Stimulated activated CD4-positive, alpha-beta T cell treated with anti-CD3 and anti-CD28 coated beads, TNF-alpha, amount 100 ng/mL, for 4 hours (primary cell): Measurements from ENCODE around the gene SIGLEC11.
A peak's percentile ranks its signal among the peaks of the same experiment; 100 is the strongest.
"Not testable (repeated sequence)": the region's sequence is repeated elsewhere in the genome, so short reads cannot be mapped to it uniquely, and the experiment has no call there.

Source experiments
- DNase-seq, 3 experiments: peaks; one replicate each; pipeline ENCODE4 v3.0.0-alpha.2; 2020; ENCODE audit warnings: low read depth in 3 of 3

Gene SIGLEC11

DNA sequence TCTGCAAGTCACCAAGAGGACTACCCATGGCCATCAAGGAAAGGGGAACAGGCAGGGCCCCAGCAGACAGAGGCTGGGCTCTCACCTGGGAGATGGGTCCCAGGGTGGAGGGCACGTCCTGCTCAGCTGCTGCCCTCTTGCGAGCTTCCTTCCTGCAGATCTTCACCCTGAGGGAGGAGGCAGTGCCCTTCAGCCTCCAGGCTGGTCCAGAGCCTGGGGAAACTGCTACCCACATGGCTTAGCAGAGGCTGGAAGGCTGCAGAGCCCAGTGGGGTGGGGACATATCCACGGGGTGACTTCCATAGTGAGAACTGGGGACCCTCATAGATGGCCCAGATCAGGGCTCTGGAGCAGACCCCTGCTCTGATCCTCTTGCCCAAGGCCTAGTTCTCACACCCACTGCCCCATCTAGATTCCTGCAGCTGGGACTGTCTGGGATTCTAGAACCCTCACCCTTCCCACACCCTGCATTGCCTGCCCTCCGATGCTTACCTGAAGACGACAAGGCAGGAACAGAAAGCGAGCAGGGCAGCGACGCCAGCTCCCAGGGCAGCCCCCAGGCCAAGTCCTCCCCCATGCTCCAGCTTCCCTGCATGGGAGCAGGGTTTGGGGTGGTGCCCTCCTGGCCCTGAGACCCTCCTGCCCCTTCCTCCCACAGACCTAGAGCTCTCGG, 9.0 kb downstream of the SIGLEC11 start:
- no peak for DNase-seq

DNA sequence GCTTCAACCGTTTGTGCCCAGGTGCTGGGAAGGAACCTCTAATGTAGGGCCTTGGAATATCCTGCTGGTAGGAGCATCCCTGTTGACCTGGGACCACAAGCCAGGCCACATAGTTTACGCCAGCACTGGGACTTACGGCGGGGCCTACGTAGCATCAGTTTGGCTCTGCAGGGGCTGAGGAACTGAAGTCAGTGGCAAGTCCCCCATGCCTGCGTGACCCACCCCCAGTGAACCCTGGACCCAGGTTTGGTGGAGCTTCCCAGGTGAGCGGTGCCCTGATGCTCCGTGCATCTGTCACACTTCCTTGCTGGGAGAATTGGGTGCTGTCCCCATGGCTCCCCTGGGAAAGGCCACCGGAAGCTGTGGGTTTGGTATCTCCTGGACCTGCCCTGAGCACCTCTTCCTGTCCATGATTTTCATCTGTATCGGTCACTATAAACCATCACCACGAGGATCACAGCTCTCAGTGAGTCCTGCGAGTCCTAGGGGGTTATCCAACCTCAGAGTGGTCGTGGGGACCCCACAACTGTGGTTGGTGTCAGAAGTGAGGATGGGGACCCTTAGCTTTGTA, 9.9 kb downstream of the SIGLEC11 start:
- DNase-seq, result no peak

DNA sequence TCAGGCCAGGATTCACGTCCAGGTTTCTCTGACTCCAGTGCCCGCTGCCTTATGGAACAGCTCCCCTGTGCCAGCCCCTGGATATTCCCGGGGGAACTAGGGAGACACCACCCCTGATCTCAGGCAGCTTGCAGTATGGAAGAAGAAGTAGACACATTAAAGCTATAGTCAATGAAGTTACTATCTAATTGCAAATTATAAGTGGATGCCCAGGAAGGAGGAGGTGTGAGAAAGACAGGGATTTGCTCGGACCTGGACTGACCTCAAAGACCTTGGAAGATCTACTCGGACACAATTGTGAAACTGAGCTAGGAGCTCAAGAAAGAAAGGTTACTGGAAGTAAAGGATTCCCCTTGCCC, 10.4 kb downstream of the SIGLEC11 start:
- DNase-seq, result no peak

DNA sequence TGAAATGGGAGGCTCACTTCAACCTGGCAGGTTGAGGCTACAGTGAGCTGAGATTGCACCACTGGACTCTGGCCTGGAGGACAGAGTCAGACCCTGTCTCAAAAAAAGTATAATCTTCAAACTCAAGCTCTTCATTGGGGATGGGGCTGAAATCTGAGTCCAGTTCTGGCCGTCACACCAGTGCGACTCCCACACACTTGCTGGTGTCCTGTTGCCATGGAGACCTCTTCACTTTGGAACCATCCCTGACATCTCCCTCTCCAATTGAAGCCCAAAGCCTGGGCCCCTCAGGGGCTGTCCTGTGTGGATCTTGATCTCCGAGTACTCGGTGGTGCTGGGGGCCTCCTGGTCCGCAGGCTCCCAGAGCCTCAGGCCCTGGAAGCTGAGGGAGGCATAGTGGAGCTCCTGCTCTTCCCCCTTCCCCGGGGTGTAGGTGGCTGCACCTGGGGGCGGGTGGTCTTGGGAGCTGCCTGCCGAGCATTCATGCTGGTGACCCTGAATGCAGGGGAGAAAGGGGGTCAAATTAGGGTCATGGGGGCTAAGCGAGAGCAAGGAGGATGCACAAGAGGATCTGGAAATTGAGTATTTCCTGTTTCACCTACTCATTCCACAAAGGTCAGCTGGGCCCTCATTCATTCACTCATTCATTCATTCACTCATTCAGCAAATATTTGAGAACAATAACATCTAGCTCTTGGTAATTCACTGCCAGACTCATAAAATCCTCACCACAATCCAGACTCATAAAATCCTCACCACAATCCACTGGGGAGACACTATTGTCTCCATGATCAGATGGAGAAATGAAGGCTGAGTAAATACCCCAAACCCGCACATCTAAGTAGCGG, 11.0 kb downstream of the SIGLEC11 start:
- no peak for DNase-seq

DNA sequence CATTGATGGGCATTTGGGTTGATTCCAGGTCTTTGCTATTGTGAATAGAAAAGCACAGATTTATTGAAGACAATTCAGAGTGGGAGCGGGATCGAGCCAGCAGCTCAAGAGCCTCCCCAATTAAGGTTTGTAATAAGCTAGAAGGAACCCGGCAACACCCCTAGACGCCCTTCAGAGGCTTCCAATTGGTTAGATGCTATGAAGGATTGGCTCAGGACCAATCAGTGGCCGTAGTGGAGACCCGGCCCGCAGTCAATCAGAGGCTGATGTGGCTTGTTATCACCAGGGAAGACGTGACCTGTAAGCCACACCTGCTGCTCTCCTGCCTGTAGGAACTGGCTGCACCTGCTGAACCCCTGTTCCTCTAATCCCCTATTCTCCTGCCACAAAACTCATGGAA, 14.6 kb downstream of the SIGLEC11 start:
- no peak for DNase-seq

DNA sequence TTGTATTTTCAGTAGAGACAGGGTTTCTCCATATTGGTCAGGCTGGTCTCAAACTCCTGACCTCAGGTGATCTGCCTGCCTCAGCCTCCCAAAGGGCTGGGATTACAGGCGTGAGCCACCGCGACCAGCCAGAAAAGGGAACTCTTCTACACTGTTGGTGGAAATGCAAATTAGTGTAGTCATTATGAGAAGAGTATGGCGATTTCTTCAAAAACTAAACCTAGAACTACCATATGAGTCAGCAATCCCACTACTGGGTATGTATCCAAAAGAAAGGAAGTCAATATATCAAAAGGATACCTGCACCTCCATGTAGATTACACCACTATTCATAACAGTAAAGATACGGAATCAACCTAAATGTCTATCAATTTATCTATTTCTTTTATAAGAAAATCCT, 16.4 kb downstream of the SIGLEC11 start:
- not testable (repeated sequence) for DNase-seq

DNA sequence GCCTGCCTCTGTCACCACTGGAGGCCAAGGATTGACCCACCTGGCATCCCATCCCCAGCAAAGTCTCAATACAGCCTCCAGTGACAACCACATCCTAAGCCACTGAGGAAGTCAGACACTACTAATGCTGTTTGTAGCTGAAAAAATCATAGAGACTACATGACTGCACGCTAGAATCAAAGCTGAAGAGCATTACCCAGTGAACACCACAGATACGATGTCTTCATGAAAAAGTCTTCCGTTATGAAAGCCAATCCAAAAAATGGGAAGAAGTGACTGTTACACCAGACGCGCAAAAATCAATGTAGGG, 20.5 kb downstream of the SIGLEC11 start:
- no peak for DNase-seq

DNA sequence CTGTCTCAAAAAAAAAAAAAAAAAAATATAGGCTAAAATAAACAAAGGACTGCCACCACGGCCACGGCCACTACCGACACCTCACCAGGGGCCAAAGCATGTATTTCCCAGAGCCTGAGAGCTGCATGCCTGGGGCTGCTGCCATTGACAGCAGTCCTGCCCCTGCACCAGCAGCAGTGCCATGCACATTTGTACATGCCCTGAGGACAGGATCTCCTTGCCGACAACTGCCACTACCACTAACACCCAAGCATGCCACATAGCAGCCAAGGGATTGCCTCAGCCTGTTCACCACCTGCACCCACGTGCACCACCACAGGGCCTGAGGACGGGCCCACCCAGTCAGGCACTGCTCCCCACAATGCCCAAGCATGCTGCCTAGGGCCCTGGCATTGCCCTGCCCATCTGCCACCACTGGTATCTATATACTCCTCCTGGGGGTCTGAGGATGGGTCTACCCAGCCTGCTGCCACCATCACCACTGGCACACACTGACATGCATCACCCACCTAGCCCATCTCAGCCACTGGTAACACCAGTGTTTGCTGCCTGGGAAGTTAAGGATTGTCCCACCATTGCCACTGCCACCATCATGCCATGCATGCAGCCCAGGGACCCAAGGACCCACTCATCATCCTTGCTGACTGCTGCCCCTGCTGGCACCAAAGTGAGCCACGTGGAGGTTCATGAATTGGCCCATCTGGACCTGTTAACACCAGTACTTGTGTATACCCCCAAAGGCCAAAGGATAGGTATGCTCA, 21.1 kb downstream of the SIGLEC11 start:
- DNase-seq, result no peak

DNA sequence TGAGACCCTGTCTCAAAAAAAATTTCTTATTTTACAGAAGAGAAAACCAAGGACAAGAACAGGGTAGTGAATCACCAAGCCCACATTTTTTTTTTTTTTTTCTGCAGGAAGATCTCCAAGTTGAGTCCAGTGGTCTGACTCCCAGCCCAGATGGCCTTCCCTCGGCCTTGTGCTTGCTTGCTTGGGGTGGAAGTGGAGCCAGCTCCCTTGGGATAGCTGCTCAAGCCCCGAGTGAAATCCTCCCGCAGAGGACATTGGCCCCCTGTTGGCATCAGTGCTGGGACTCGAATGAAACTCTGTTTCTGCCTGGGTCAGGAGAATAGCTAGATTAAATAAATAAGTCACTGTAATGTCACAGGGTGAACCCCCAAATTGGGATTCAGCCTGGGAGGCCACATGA, 22.3 kb downstream of the SIGLEC11 start:
- DNase-seq, result no peak

DNA sequence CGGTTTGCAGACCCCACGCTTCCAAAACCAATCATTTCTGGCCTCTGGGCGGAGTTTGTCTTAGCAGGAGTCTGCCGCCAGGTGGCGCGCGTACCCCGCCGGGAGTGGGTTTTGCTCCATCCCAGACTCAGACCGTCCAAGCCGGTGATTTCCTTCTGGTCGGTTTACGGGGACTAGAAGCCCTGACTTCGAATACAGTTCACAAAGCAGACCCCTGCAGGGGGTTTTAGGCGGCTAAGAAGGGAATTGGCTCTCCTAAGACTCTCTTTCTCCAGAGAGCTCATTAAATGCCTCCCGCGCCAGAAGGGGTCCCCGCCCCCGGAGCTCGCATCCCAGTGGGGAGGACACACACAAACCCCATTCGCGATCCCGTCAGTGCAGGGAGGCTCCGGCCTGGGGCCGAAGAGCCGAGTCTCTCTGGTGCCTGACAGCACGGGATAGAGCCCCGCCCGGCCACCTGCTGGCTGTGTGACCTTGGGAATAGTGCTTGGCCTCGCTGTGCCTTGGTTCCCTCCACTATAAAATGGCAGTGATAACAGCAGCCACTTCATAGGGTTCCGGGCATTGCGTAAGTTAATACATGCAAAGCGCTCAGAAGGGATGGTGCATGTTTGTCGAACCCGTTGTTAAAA, 23.1 kb downstream of the SIGLEC11 start:
- DNase-seq, result peak; percentile 51 to 65 (median 64)

DNA sequence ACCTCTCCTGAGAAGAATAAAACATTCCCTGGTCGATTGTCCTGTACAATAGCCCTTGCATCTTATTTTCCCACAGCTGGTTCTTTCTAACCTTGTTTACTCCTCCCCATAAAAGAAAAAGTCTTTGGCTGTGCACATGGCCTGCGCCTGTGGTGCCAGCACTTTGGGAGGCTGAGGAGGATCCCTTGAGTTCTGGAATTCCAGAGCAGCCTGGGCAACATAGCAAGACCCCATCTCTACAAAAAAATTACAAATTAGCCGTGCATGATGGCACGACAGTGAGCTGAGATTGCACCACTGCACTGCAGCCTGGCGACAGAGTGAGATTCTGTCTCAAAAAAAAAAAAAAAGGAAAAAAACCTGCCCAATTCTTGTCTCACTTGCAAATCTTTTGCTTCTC, 24.4 kb downstream of the SIGLEC11 start:
- no peak for DNase-seq

DNA sequence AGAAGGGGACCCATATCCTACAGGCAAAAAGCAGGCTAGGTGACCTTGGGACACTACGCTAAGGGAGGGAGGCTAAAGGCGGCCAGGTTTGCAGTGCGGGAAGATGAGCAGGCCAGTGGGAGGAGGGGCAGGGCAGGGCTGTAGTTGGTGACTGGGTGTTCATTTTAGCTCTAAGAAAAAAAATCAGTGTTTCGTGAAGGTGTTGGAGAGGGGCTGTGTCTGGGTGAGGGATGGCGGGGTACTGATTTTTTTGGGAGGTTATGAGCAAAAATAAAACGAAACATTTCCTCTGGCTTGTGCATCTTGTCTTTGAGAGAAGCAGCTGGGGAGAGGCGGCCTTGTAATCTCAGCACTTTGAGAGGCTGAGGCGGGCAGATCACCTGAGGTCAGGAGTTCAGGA, 27.3 kb downstream of the SIGLEC11 start:
- DNase-seq, result no peak

DNA sequence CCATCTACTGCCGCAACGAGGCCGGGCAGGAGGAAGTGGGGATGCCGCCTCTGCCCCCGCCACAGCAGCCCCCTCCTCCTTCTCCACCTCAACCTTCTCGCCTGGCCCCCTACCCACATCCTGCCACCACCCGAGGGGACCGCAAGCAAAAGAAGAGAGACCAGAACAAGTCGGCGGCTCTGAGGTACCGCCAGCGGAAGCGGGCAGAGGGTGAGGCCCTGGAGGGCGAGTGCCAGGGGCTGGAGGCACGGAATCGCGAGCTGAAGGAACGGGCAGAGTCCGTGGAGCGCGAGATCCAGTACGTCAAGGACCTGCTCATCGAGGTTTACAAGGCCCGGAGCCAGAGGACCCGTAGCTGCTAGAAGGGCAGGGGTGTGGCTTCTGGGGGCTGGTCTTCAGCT, 28.2 kb downstream of the SIGLEC11 start:
- no peak for DNase-seq

DNA sequence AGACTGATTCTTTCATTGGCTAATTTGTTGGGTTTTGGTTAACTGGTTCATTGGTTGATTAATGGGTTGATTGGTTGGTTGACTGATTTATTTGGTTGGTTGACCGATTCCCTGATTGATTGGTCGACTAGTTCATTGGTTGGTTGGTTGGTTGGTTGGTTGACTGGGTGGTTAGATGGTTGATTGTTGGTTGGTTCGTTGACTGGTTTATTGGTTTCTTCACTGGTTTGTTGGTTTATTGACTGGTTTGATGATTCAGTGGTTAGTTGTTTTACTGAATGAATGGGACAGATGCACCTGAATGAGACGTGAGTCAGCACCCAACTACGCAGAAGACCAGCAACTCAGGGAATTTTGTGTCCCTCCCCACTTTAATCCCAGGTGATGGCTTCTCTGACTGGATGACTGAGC, 28.9 kb downstream of the SIGLEC11 start:
- DNase-seq, result no peak

DNA sequence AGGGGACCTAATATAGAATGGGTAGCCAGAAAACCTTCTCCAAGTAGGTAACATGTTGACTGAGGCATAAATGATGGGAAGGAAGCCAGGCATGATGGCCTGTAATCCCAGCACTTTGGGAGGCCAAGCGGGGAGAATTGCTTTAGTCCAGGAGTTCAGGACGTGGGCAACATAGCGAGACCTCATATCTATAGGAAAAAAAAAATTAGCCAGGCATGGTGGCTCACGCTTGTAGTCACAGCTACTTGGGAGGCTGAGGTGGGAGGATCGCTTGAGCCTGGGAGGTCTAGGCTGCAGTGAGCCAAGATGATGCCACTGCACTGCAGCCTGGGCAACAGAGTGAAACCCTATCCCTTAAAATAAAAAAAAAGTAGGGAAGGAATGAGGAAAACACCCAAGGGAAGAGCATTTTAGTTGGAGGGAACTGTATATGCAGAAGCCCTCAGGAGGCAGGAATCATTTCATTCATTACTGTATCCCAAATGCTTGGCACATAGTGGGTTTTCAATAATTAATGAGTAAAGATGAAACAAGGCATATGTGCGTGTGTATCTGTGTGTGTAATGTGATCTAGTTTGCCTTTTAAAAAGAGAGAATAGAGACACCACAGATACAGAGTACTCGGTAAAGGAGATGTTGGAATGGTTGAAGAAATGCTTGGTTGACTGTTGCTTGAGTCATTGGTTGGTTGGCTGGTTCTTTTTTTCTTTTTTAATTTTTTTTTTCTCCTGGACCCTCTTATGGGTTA, 29.5 kb downstream of the SIGLEC11 start:
- DNase-seq, result no peak

DNA sequence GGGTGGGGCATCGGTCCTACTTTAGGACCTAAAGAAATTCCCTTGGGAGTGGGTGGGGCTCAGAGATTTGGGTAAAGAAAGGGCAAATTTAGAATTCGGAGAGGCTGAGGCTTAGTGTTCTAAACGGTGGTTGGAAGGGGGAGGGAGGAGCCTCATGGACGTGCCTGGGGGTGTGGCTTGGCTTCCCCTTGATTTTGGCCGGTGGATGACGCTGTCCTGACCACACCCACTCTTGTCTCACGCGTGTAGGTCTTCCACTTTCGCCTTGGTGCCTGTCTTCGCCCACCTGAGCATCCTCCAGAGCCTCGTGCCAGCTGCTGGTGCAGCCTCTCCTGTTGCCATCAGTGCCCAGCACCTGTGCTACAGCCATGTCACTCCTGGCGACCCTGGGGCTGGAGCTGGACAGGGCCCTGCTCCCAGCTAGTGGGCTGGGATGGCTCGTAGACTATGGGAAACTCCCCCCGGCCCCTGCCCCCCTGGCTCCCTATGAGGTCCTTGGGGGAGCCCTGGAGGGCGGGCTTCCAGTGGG, 30.4 kb downstream of the SIGLEC11 start:
- DNase-seq, result no peak

DNA sequence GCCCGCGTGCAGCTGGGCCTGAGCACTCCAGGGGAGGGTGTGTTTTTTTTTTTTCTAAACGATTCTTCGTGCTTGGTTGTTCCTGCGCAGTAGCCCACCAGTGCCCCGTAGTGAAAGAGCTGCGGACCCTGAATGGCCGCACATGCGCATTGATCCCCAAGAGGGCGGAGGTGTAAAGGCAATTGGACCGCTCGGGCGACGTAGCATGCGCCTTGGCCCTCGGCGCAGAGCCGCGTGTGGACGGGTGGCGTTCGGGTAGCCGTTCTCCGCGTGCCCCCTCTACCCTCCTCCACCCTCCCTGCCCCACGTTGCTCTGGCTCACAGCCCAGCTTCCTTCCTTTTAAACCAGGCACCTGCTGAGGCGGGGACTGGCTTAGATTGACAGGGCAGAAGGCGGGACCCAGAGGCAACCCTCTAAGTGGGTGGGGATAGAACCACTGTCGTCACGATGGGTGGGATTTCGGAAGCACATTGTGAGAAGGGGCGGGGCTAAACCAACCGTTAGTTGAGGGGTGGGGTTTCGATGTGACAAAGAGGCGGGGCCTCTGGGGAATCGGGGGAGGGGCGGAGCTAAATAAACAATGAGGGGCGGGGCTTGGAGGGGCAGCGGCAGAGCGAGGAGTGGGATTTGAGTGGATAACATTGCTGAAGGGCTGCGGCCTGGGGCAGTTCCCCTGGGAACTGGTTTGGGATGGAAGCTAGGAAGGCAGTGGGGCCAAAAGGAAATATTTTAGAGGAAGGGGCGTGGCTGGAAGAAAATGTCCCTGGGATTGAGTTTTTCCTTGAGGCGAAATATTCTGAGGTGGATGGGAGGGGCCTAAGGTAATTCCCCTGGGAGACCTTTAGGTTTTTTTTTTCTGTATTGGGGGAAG, 31.1 kb downstream of the SIGLEC11 start:
- DNase-seq, result peak; percentile 74 to 91 (median 87)

DNA sequence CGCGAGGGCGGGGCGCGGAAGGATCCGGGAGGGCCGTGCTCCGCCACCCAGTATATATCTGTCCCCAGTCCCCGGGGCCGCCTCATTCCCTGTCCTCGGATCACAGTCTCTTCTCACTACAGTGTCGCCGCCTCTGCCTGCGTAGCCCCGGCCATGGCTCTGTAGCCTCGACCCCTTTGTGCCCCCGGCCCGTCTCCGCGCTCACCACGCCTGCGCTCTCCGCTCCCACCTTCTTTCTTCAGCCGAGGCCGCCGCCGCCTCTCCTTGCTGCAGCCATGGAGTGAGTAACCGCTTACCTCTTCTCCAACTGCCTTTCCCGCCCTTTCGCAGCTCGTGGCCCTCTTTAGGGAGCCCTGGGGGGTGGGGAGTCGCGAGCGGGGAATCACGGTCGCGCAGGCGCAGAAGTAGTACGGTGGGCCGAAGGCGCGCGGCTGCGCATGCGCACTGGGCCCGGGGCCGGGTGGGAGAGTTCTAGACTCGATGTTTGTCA, 31.8 kb downstream of the SIGLEC11 start, which contains the start of the genes ATF5 and NUP62:
ATF5 (plus strand) TSS at position 85 of the 490 bp plus-strand sequence. CDS start 1,646 bp downstream, outside the sequence.
NUP62 (minus strand) TSS at position 384 of the 490 bp plus-strand sequence. CDS start 19,697 bp downstream, outside the sequence.
- DNase-seq, result peak; percentile 86 to 96 (median 88)

DNA sequence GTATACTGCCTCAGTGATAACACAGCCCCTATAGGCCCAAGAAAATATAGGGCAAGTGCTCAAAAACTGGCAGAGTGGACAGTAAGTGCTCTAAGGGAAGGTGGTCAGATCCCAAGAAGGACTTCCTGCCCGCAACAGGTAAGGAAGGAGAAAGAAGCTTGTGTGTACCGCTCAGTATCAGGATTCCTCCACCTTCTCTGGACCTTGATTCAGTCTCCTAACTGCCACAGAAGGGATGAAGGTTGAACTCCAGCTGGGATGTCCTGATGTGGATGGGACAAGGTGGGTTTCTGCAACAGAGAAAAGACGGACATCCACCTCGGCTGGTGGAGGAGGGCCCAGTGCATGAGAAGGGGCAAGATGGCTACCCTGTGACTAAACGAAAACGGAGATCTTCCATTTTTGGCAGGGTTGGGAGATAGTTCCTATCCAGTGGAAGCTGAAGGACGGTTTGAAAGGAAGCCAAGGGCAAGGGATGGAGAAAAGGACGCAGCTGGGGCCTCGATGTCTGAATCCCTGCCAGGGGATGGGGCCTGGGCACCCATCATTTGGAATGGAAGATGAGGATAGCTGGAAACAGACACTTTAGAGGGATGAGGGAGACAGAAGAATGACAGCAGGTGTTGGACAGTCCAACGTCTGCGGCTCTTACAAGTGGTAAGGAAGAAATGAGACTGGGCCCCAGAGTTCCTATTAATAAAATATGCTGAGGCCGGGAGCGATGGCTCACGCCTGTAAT, 33.3 kb downstream of the SIGLEC11 start:
- no peak for DNase-seq
